Stimulated activated CD8-positive, alpha-beta memory T cell treated with anti-CD3 and anti-CD28 coated beads, Interleukin-15, amount 100 ng/mL, for 24 hours (primary cell): Measurements from ENCODE around the gene FBXW8.

ENCODE experiments used
- DNase-seq: peaks from one replicate; pipeline ENCODE4 v3.0.0-alpha.2; 2020; ENCODE audit warnings: low read depth

Gene FBXW8

GRCh38 chr12:116990971-116991966 lies 80.5 kb downstream of the FBXW8 start:
- no peak for DNase-seq

- DNase-seq = no peak
Measured at GRCh38 chr12:116996093-116996492, 85.3 kb downstream of the FBXW8 start.

- DNase-seq = no peak
Measured at GRCh38 chr12:116996621-116997020, 85.9 kb downstream of the FBXW8 start.

- DNase-seq = no peak
Measured at GRCh38 chr12:116999066-116999465, 88.3 kb downstream of the FBXW8 start.

- DNase-seq = no peak
Measured at GRCh38 chr12:117000316-117000715, 89.6 kb downstream of the FBXW8 start.

GRCh38 chr12:117002051-117002817 lies 91.5 kb downstream of the FBXW8 start:
- DNase-seq = no peak

GRCh38 chr12:117003883-117004404 lies 93.2 kb downstream of the FBXW8 start:
- no peak for DNase-seq

- DNase-seq = no peak
Measured at GRCh38 chr12:117005417-117006046, 94.8 kb downstream of the FBXW8 start.

- DNase-seq = no peak
Measured at GRCh38 chr12:117006333-117006732, 95.6 kb downstream of the FBXW8 start.

GRCh38 chr12:117007577-117007976 lies 96.8 kb downstream of the FBXW8 start:
- DNase-seq = no peak

GRCh38 chr12:117009759-117010158 lies 99.0 kb downstream of the FBXW8 start:
- DNase-seq = no peak

GRCh38 chr12:117010693-117011451 lies 100.1 kb downstream of the FBXW8 start:
- no peak for DNase-seq

- DNase-seq = no peak
Measured at GRCh38 chr12:117011988-117012805, 101.4 kb downstream of the FBXW8 start.

GRCh38 chr12:117013726-117014125 lies 103.0 kb downstream of the FBXW8 start:
- no peak for DNase-seq

- DNase-seq = no peak
Measured at GRCh38 chr12:117014342-117014887, 103.7 kb downstream of the FBXW8 start.

- DNase-seq = no peak
Measured at GRCh38 chr12:117015811-117016210, 105.1 kb downstream of the FBXW8 start.

- DNase-seq = no peak
Measured at GRCh38 chr12:117017807-117018206, 107.1 kb downstream of the FBXW8 start.

- DNase-seq = no peak
Measured at GRCh38 chr12:117018276-117018675, 107.5 kb downstream of the FBXW8 start.

- DNase-seq = no peak
Measured at GRCh38 chr12:117018685-117019084, 107.9 kb downstream of the FBXW8 start.

GRCh38 chr12:117019866-117020265 lies 109.1 kb downstream of the FBXW8 start:
- no peak for DNase-seq
